ENCODE data around the gene ZC3H12C.
"Not testable (repeated sequence)": the region's sequence is repeated elsewhere in the genome, so short reads cannot be mapped to it uniquely, and the experiment has no call there.

The ZC3H12C gene
- long read RNA-seq, donor 1: 0 reads
- long read RNA-seq, donor 2: 0 reads
- long read RNA-seq, donor 3: 0 reads
- long read RNA-seq, donor 4, full-length matches to known transcripts: 1 of 6 reads
- long read RNA-seq, donor 4, partial matches to known transcripts: 0 of 6 reads
- long read RNA-seq, donor 4, other reads (novel, unspliced or antisense): 5 of 6 reads
- long read RNA-seq, donor 5: 0 reads
- long read RNA-seq, donor 6, full-length matches to known transcripts: 1 of 1 reads
- long read RNA-seq, donor 6, partial matches to known transcripts: 0 of 1 reads
- long read RNA-seq, donor 6, other reads (novel, unspliced or antisense): 0 of 1 reads
- long read RNA-seq, donor 7, full-length matches to known transcripts: 1 of 1 reads
- long read RNA-seq, donor 7, partial matches to known transcripts: 0 of 1 reads
- long read RNA-seq, donor 7, other reads (novel, unspliced or antisense): 0 of 1 reads
- long read RNA-seq, donor 8: 0 reads

GRCh38 chr11:110092515-110093406 lies at the start of gene ZC3H12C:
ZC3H12C (plus strand) TSS chr11:110093392; CDS start chr11:110093412, 20 bp downstream.
- DNase-seq: peak; percentile 93

DNA sequence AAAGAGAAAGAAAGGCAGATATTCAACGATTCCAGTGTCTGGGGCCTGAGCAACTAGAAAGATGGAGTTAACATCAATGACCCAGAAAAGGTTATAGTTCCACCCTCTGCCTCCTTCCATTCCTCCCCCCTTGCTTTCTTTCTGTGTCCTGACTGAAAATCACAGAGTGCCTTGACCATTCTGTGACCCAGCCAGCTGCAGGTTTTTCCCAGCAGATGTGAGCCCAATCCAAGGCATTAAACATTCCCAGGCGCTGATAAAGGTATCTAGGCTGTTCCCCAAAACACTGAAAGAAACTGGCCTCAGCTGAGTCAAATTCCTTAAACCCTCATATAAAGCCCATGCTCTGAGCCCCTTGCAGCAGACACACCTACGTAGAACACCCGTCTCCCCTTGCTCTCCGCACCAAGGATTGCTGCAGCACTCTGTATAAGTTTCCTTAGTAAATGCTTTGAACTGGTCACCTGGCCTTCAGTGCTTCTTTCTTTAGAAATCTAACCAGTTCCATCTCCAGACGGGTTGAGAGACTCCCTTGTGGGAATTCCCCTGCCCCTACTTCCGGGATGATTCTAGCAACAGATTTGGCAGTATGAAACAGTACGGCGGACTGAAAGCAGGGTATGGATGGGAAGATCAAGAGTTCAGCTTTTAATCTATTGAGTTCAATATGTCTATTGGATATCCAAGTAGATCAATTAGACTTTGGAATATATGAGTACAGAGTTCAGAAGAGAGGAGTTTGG lies 48.8 kb upstream of the ZC3H12C start:
- DNase-seq: no peak

DNA sequence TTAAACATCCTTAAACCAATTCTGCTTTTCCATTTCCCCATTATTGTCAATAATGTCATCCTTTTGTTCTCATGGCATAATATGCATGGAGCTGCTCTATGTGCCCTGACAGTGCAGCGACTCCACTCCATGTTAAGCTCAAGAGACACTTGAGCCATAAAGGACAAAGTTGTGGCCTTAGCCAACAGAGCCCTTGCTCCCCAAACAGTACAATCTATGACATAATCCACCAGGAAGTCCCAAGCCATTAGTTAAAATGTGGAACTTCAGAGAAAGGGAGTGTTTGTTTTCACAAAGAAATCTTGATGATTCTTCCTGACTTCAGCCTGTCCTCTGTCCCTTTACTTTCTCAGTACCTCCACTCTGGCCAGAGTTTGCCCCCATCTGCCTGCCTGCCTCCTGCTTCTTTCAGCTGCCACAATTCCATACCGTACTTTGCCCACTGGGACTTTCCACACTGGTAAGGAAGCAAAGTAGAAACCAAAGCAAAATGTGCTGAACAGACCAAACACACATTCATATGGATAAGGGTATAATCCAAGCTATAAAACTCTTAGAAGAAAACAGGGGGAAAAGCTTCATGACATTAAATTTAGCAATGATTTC lies 46.3 kb upstream of the ZC3H12C start:
- DNase-seq: no peak

DNA sequence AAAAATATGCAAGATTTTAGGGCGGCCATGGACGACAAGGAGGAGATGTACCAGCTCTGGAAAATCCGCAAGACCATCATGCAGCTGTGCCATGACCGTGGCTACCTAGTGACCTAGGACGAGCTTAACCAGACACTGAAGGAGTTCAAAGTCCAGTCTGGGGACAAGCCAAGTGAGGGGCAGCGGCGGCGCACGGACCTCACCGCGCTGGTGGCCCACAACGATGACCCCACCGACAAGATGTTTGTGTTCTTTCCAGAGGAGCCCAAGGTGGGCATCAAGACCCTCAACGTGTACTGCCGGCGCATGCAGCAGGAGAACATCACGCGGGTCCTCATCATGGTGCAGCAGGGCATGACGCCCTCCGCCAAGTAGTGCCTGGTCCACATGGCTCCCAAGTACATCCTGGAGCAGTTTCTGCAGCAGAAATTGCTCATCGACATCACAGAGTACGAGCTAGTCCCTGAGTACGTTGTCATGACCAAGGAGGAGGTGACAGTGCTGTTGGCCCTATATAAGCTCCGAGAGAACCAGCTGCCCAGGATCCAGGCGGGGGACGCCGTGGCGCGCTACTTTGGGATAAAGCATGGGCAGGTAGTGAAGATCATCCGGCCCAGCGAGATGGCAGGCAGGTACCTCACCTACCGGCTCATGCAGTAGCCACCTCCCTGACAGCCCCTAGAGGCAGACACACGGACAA lies 43.5 kb upstream of the ZC3H12C start:
- DNase-seq: no peak

DNA sequence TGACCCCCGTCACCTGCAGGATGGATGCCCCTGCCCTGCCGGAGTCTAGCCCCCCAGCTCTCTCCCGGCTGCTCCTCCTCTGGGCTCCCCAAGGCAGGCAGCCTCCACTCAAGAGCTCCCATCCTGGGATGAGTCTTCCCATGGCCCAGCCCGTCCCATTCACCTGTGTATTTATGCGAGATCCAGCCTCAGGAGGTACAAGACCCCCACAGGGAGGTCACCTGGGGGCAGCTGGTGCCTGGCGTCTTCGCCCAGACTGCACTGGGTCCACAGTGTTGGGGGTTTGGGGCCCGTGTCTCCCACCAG lies 43.0 kb upstream of the ZC3H12C start:
- no peak for DNase-seq

GRCh38 chr11:110053848-110054414 lies 39.3 kb upstream of the ZC3H12C start:
- DNase-seq: no peak

- DNase-seq: no peak
Measured at GRCh38 chr11:110056956-110057355, 36.2 kb upstream of the ZC3H12C start.

DNA sequence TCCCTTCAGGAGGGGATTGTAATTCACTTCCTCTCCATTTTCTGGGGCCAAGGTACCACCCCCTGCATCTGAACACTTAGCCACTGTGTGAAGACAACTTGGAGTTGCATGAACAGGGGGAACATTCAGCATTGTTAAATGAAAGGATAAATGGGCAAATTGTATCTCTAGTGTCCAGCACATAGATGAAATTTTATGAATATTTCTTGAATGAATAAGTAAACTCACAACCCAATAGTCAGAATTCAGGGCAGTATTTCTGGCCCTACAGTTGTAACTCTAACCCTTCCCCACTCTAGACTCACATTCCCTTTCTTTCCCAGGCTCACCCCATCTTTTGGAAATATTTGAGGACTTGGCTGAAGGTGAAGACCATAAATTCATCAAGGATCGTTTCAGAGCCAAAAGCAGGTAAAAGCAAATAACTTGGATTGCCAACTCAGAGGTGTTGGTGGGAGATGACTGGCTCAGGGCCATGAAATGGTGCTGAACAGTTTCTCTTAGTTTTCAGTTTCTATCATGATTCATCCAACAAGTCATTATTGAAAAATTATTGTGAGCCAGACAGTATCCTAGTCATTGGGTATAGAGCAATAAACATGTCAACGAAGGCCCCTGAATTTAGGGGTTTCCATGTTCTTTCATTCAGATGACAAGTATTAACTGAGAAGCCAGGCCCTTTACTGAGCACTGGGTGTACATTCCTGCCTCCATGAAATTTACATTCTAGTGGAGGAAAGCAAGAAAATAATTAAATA lies 33.3 kb upstream of the ZC3H12C start:
- DNase-seq: no peak

GRCh38 chr11:110061296-110061695 lies 31.9 kb upstream of the ZC3H12C start:
- no peak for DNase-seq

DNA sequence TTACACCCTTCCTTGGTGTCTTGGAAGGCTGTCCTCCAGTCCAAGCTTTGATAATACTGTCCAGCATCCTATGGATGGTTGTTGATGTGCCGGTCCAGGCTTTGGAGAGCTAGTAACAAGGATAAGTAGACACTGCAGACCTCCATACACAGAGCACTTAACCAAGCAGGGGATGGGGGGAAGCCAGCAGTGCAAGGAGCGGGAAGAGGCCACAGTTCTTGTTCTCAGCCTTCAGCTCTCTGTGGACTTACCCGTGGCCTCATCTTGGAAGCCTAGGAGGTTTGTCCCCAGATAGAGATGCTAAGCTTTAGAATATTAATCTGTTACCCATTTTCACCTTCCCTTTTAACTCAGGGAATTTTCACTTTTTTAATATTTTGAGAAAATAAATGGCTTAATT lies 30.9 kb upstream of the ZC3H12C start:
- no peak for DNase-seq

DNA sequence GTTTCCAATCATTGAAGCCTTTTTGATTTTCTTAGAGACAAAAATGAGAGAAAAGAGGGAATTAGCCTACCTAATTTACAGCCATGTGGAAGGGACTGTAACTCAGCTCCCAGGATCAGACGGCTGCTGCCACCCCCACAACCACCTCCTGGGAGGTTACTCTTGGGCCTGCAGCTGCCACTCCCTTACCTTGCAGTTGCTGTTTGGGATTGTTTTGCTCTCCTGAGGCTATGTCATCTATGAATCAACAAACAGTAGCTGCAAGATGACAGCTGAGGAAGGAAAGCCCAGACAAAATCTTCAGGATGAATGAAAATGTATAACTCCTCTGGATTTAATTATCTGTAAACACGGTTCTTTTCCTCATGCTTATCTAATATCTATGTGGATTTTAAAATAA lies 28.0 kb upstream of the ZC3H12C start:
- DNase-seq: no peak

- not testable (repeated sequence) for DNase-seq
Measured at GRCh38 chr11:110068001-110068400, 25.2 kb upstream of the ZC3H12C start.

DNA sequence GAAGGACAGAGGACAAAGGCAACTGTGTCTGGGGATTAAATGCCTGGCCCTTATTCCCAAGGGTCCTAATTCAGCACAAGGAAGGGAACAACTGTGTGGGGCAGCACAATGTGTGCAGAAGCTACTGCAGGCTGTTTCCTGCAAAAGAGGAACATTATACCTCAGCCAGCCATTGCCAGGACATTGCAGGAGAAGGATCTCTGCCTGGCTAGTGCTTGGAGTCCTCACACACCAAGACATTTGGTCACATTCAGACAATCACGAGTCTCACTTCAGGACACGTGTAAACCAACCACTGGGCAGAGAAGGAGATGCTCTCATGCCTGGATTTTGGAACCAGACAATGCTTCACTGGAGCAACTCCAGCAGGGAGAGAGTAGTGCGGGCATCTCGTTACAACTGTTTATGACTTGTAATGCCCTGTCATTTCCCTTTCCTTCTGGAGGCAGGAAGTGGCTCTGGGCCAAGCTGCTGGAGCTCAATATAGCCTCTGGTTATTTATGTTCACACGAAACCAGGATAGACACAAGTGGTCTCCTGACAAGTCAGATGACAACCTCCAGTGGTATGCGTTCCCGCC lies 23.9 kb upstream of the ZC3H12C start:
- no peak for DNase-seq

- DNase-seq: no peak
Measured at GRCh38 chr11:110070176-110070575, 23.0 kb upstream of the ZC3H12C start.

DNA sequence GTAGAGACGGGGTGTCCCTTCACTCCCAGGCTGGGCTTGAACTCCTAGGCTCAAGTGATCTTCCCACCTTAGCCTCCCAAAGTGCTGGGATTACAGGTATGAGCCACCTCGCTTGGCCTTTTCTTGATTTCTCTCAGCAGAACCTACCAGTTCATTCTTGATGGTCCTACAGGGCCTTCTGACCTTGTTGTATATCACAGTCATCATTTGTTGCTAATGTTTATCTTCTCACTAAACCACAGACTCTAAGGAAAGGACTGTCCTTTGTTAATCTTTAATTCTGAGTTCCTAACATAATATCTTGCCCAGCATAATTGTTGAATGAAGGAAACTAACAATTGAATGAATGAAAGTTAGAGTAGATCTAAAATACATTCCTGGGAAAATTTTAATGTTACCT lies 22.0 kb upstream of the ZC3H12C start:
- no peak for DNase-seq

- no peak for DNase-seq
Measured at GRCh38 chr11:110072930-110073329, 20.3 kb upstream of the ZC3H12C start.

DNA sequence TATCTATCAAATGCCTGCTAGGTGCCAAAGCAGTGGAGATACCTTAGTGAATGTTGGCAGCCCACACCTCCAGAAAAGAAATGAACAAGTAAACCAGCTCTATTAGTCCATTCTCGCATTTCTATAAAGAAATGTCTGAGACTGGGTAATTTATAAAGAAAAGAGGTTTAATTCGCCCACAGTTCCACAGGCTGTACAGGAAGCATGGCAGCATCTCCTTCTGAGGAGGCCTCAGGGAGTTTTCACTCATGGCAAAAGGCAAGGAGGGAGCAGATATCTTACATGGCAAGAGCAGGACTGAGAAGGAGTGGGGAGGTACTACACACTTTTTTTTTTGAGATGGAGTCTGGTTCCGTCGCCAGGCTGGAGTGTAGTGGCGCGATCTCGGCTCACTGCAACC lies 18.7 kb upstream of the ZC3H12C start:
- DNase-seq: no peak

DNA sequence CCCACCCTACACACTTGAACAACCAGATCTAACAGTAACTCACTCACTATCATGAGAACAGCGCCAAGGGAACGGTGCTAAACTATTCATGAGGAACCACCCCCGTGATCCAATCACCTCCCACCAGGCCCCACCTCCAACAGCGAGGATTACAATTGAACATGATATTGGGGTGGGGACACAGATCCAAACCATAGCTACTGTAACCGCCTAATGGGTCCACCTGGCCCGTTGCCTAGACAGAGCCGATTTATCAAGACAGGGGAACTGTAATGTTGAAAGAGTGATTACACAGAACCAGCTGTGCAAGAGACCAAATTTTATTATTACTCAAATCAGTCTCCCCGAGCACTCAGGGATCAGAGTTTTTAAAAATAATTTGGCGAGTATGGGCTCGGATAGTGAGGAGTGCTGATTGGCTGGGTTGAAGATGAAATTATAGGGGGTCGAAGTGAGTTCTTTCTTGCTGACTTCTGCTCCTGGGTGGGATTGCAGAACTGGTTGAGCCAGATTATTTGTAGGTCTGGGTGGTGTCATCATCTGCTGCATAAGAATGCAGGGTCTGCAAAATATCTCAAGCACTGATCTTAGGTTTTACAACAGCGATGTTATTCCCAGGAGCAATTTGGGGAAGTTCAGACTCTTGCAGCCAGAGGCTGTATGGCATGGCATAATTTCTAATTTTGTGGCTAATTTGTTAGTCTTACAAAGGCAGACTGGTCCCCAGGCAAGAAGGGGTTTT lies 17.9 kb upstream of the ZC3H12C start:
- no peak for DNase-seq

DNA sequence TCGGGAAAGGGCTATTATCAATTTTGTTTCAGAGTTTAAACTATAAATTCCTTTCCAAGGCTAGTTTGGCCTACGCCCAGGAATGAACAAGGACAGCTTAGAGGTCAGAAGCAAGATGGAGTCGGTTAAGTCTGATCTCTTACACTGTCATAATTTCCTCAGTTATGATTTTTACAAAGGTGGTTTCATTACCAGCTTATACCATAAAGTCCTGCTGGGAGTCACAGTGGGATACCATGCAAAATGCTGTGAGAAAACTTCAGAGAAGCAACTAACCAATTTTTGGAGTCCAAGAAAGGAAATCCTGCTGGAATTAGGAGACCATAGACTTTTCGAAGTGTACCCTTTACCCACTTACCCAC lies 17.4 kb upstream of the ZC3H12C start:
- DNase-seq: no peak
